Fibroblast of lung (primary cell): ENCODE results near the gene WWC1. TPM values are rescaled to one million over a fixed set of nuclear protein-coding genes. Genes with fewer than 3 reads are reported as not detected.

Source experiments
- DNase-seq, 2 donors: peaks; one replicate each; pipeline versions ENCODE4 v3.0.0 to v3.0.0-alpha.2; 2010; ENCODE audit warnings: low read depth in 2 of 2
- H2AFZ ChIP-seq: 2 replicates; pipeline ENCODE4 v1.5.1; 2012; ENCODE audit warnings: low read length, control low read depth, inconsistent platforms
- H3K27ac ChIP-seq: 2 replicates; pipeline ENCODE4 v1.5.1; 2011; ENCODE audit warnings: low read length, control low read depth; ENCODE audit not compliant: insufficient read depth
- H3K27me3 ChIP-seq: 2 replicates; pipeline ENCODE4 v1.5.1; 2011; ENCODE audit warnings: mild to moderate bottlenecking, low read length; ENCODE audit not compliant: control insufficient read depth, insufficient read depth
- H3K36me3 ChIP-seq: 2 replicates; pipeline ENCODE4 v1.5.1; 2011; ENCODE audit warnings: low read length; ENCODE audit not compliant: control insufficient read depth, insufficient read depth
- H3K4me1 ChIP-seq: 2 replicates; pipeline ENCODE4 v1.5.1; 2011; ENCODE audit warnings: low read length; ENCODE audit not compliant: control insufficient read depth, insufficient read depth; ENCODE audit errors: extremely low read depth
- H3K4me2 ChIP-seq: 2 replicates; pipeline ENCODE4 v1.5.1; 2011; ENCODE audit warnings: low read length, control low read depth; ENCODE audit not compliant: insufficient read depth; ENCODE audit errors: extremely low read depth
- H3K4me3 ChIP-seq, 4 experiments: fragments of 200-600 bp in 1 of 4; sonication (generic) in 1 of 4; replicated peaks in 1 of 4; 2 replicates each; pipeline ENCODE4 v1.5.1; 2011 to 2016; ENCODE audit warnings: low read length in 4 of 4, low read depth in 3 of 4, mild to moderate bottlenecking in 3 of 4, control low read depth in 2 of 4, inconsistent platforms in 1 of 4, mixed read lengths in 1 of 4; ENCODE audit not compliant: insufficient read depth in 1 of 4; ENCODE audit errors: control extremely low read depth in 1 of 4
- H3K79me2 ChIP-seq: 2 replicates; pipeline ENCODE4 v1.5.1; 2012; ENCODE audit warnings: mild to moderate bottlenecking, low read length, inconsistent platforms; ENCODE audit not compliant: control insufficient read depth, insufficient read depth
- H3K9ac ChIP-seq: 2 replicates; pipeline ENCODE4 v1.5.1; 2011; ENCODE audit warnings: mild to moderate bottlenecking, low read length, control low read depth; ENCODE audit not compliant: insufficient read depth
- H3K9me3 ChIP-seq: 2 replicates; pipeline ENCODE4 v1.5.1; 2012; ENCODE audit warnings: low read depth, low read length; ENCODE audit not compliant: control insufficient read depth, insufficient read depth
- H4K20me1 ChIP-seq: 2 replicates; pipeline ENCODE4 v1.5.1; 2011; ENCODE audit warnings: low read length; ENCODE audit not compliant: control insufficient read depth, insufficient read depth; ENCODE audit errors: extremely low read depth
- CTCF ChIP-seq, 2 donors: IDR thresholded peaks in 1 of 2; conservative IDR thresholded peaks in 1 of 2; 1 replicate in 1 of 2; 2 replicates in 1 of 2; pipeline ENCODE4 v1.5.1; 2011 to 2012; ENCODE audit warnings: low read length in 2 of 2, control low read depth in 1 of 2, inconsistent platforms in 1 of 2, low read depth in 1 of 2, mild to moderate bottlenecking in 1 of 2
- EZH2 ChIP-seq: IDR thresholded peaks from 2 replicates; pipeline ENCODE4 v1.5.1; 2012; ENCODE audit warnings: low read length, control low read depth, mild to moderate bottlenecking; ENCODE audit errors: missing control alignments
- polyA plus RNA-seq, 2 donors: library from polyadenylated mRNA; depleted of rRNA in 1 of 2; stranded (reverse) in 1 of 2; unstranded in 1 of 2; fragments of >200 nt; gene quantifications; 2 replicates each; pipeline ENCODE4 v1.2.1, GENCODE V29; 2011 to 2012; ENCODE audit warnings: missing spikeins in 1 of 2
- total RNA-seq: library from RNA; depleted of rRNA; stranded (reverse); fragments of >200 nt; gene quantifications from 2 replicates; pipeline ENCODE4 v1.2.1, GENCODE V29; 2014

Gene WWC1
- total and polyA plus RNA-seq, 2 donors (not counting 1 experiment from before 2014, with no cell fraction given) = 2.5 to 3.2 TPM

GRCh38 chr5:168291964-168292785, 730 bp downstream of the WWC1 start:
- H3K9ac ChIP-seq = peak overlapping the region; percentile 28
- H3K27me3 ChIP-seq = no peaks in the 10 kb centered on the region
- no peak overlapping the region for H3K4me2 ChIP-seq
- H3K36me3 ChIP-seq = no peaks in the 10 kb centered on the region
- H3K9me3 ChIP-seq = no peaks in the 10 kb centered on the region
- no peak for TF ChIP-seq EZH2
- TF ChIP-seq CTCF (conservative IDR thresholded peaks at IDR 0.05 in 1 of 2, IDR thresholded peaks at IDR 0.05 in 1 of 2; ENCODE audit: low read depth in 1 of 2, low read length in 2 of 2) = peak in 1 of 2 donors; percentile 3
- no peaks in the 10 kb centered on the region for H3K4me1 ChIP-seq
- no peaks in the 10 kb centered on the region for H4K20me1 ChIP-seq
- H3K27ac ChIP-seq = no peak overlapping the region
- DNase-seq = peak in 1 of 2 donors; percentile 9
- no peaks in the 10 kb centered on the region for H3K79me2 ChIP-seq
- H3K4me3 ChIP-seq = peak overlapping the region in 3 of 4 experiments; percentile 16 to 55 (median 50)
- no peak overlapping the region for H2AFZ ChIP-seq

- Histone ChIP-seq H3K79me2 (no peaks in the 10 kb centered on the region), H3K36me3 (no peaks in the 10 kb centered on the region), H4K20me1 (no peaks in the 10 kb centered on the region), H3K27me3 (no peaks in the 10 kb centered on the region), H3K9me3 (no peaks in the 10 kb centered on the region), H2AFZ (no peak overlapping the region), H3K4me1 (no peaks in the 10 kb centered on the region), H3K27ac (no peak overlapping the region), H3K4me3 (peak overlapping the region in 1 of 4 experiments; percentile 50), H3K9ac (no peak overlapping the region), H3K4me2 (no peak overlapping the region)
- no peak for DNase-seq
- TF ChIP-seq EZH2 (no peak), CTCF (conservative IDR thresholded peaks at IDR 0.05 in 1 of 2, IDR thresholded peaks at IDR 0.05 in 1 of 2; ENCODE audit: low read depth in 1 of 2, low read length in 2 of 2) (no peak)
Measured at GRCh38 chr5:168292786-168293696, 1.6 kb downstream of the WWC1 start.

GRCh38 chr5:168295574-168296201, 4.2 kb downstream of the WWC1 start:
- no peaks in the 10 kb centered on the region for H3K79me2 ChIP-seq
- H3K27ac ChIP-seq = no peak overlapping the region
- H3K4me2 ChIP-seq = no peak overlapping the region
- peak; percentile 66 to 78 for DNase-seq
- H3K9me3 ChIP-seq = no peaks in the 10 kb centered on the region
- H3K9ac ChIP-seq = no peak overlapping the region
- no peak overlapping the region for H3K4me3 ChIP-seq
- H4K20me1 ChIP-seq = no peaks in the 10 kb centered on the region
- H3K27me3 ChIP-seq = no peaks in the 10 kb centered on the region
- H3K4me1 ChIP-seq = no peaks in the 10 kb centered on the region
- H2AFZ ChIP-seq = no peak overlapping the region
- H3K36me3 ChIP-seq = no peaks in the 10 kb centered on the region
- peak; percentile 62 to 70 for TF ChIP-seq CTCF (conservative IDR thresholded peaks at IDR 0.05 in 1 of 2, IDR thresholded peaks at IDR 0.05 in 1 of 2; ENCODE audit: low read depth in 1 of 2, low read length in 2 of 2)
- TF ChIP-seq EZH2 = no peak
